Activated CD4-positive, alpha-beta T cell treated with anti-CD3 and anti-CD28 coated beads, Interleukin-2, amount 10 ng/mL, durations not matched to agents 7 days and 5 days (primary cell): ENCODE data around the gene HOXA3. TPM values are rescaled to one million over a fixed set of nuclear protein-coding genes. Genes with fewer than 3 reads are reported as not detected.

Experiments used
- CTCF ChIA-PET: fragments of 350-600 bp; sonication (Branson Sonifier 250); formaldehyde crosslinking; loops from one replicate; lab custom pipeline; 2021; ENCODE audit warnings: antibody characterized with exemption; lab: Charles Lee
- POLR2A ChIA-PET: fragments of 350-600 bp; sonication (Branson Sonifier 250); formaldehyde crosslinking; loops from one replicate; lab custom pipeline; 2021; ENCODE audit warnings: antibody characterized with exemption; lab: Charles Lee
- DNase-seq: peaks from one replicate; pipeline ENCODE4 v3.0.0-alpha.2; 2020
- H3K27ac Mint-ChIP-seq: one replicate; pipeline ENCODE4 v1.8.0; 2021; ENCODE audit warnings: mild to moderate bottlenecking, moderate library complexity, mixed read lengths
- H3K27me3 Mint-ChIP-seq: one replicate; pipeline ENCODE4 v1.8.0; 2021; ENCODE audit warnings: mixed read lengths
- H3K36me3 Mint-ChIP-seq: one replicate; pipeline ENCODE4 v1.8.0; 2021; ENCODE audit warnings: low read depth, mixed read lengths
- H3K4me1 Mint-ChIP-seq: one replicate; pipeline ENCODE4 v1.8.0; 2021; ENCODE audit warnings: mixed read lengths
- H3K4me3 Mint-ChIP-seq: one replicate; pipeline ENCODE4 v1.8.0; 2021; ENCODE audit warnings: mild to moderate bottlenecking, moderate library complexity, mixed read lengths
- H3K9me3 Mint-ChIP-seq: one replicate; pipeline ENCODE4 v1.8.0; 2021; ENCODE audit warnings: mixed read lengths
- total RNA-seq, 2 experiments: library from RNA; stranded (reverse); gene quantifications; one replicate each; pipeline ENCODE4 v1.2.3, GENCODE V29; 2021

The HOXA3 gene
- total RNA-seq, 2 experiments from 2014 or later = not detected

GRCh38 chr7:27165089-27165995 lies 13.0 kb upstream of the HOXA3 start, which contains the start of gene HOXA9:
HOXA9 (minus strand) TSS chr7:27165537; CDS start chr7:27165457, 80 bp downstream.
- Mint-ChIP-seq H3K36me3 (peaks cover 4% of the 10 kb centered on the region), H3K4me3 (peak within 1 kb of the TSS; percentile 27), H3K27ac (peak within 1 kb of the TSS; percentile 86), H3K9me3 (no peaks in the 10 kb centered on the region), H3K27me3 (peaks cover 76% of the 10 kb centered on the region), H3K4me1 (peaks cover 11% of the 10 kb centered on the region)
- CTCF ChIA-PET = interaction anchor here (1.0 to 1.9 kb wide), 4 partner anchors 13 to 77 kb away, joined by 3 to 6 read pairs (median 4); partner anchors contain the start of gene EVX1
- POLR2A ChIA-PET = no interaction called here
- no peak for DNase-seq

- Mint-ChIP-seq H3K9me3 (no peaks in the 10 kb centered on the region), H3K4me3 (no peak overlapping the region), H3K36me3 (peaks cover 6% of the 10 kb centered on the region), H3K27ac (peak overlapping the region; percentile 36), H3K4me1 (peaks cover 14% of the 10 kb centered on the region), H3K27me3 (peaks cover 80% of the 10 kb centered on the region)
- DNase-seq = no peak
- ChIA-PET POLR2A (no interaction called here), CTCF (interaction anchor here (1.9 kb wide), 1 partner anchor 78 kb away, joined by 6 read pairs; the partner anchor contains the start of gene EVX1)
Observed at GRCh38 chr7:27164367-27165088, 12.1 kb upstream of the HOXA3 start.

- Mint-ChIP-seq H3K27ac (no peak overlapping the region), H3K4me3 (no peak overlapping the region), H3K4me1 (peaks cover 14% of the 10 kb centered on the region), H3K9me3 (no peaks in the 10 kb centered on the region), H3K27me3 (peaks cover 83% of the 10 kb centered on the region), H3K36me3 (peaks cover 6% of the 10 kb centered on the region)
- DNase-seq = no peak
- POLR2A ChIA-PET = no interaction called here
- CTCF ChIA-PET = no interaction called here
Observed at GRCh38 chr7:27164045-27164366, 11.6 kb upstream of the HOXA3 start.

DNA sequence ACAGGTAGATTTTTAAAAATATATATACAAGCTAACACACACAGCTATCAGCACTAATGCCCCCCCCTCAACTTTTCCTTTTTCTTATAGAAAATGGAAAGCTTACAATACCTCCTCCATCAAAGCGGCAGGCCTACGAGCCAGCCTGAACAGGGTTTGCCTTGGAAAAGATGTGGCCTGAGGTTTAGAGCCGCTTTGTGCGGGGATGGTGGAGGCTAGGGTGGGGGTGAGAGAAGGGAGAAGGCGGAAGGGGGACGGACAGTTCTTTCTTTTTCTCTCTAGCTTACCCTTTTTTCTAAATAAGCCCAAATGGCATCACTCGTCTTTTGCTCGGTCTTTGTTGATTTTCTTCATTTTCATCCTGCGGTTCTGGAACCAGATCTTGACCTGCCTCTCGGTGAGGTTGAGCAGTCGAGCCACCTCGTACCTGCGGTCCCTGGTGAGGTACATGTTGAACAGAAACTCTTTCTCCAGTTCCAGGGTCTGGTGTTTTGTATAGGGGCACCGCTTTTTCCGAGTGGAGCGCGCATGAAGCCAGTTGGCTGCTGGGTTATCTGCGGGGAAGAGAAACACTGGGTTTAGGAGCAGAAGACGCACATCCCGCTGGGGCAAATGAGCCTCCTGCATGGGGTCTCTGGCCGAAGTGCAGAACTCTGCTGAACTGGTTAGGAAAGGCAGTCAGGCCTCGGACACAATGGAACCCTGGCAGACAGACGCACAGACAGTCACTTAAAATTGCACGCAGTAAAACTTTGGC lies 11.1 kb upstream of the HOXA3 start:
- H3K36me3 Mint-ChIP-seq = peaks cover 2% of the 10 kb centered on the region
- no peak overlapping the region for H3K4me3 Mint-ChIP-seq
- peaks cover 12% of the 10 kb centered on the region for H3K4me1 Mint-ChIP-seq
- H3K27me3 Mint-ChIP-seq = peaks cover 82% of the 10 kb centered on the region
- no peaks in the 10 kb centered on the region for H3K9me3 Mint-ChIP-seq
- DNase-seq = no peak
- H3K27ac Mint-ChIP-seq = no peak overlapping the region
- CTCF ChIA-PET = interaction anchor here (0.8 to 1.6 kb wide), 3 partner anchors 13 to 214 kb away, joined by 3 to 10 read pairs (median 4); no protein-coding TSS in a partner anchor
- POLR2A ChIA-PET = no interaction called here

- DNase-seq = no peak
- no peak overlapping the region for H3K4me3 Mint-ChIP-seq
- H3K36me3 Mint-ChIP-seq = peaks cover 2% of the 10 kb centered on the region
- POLR2A ChIA-PET = no interaction called here
- CTCF ChIA-PET = interaction anchor here (0.8 to 2.0 kb wide), 8 partner anchors 10 to 214 kb away, joined by 3 to 10 read pairs (median 4); partner anchors contain the start of gene HOXA13
- no peak overlapping the region for H3K27ac Mint-ChIP-seq
- peaks cover 82% of the 10 kb centered on the region for H3K27me3 Mint-ChIP-seq
- peaks cover 12% of the 10 kb centered on the region for H3K4me1 Mint-ChIP-seq
- no peaks in the 10 kb centered on the region for H3K9me3 Mint-ChIP-seq
Observed at GRCh38 chr7:27162561-27163287, 10.3 kb upstream of the HOXA3 start.

GRCh38 chr7:27161721-27162560 lies 9.6 kb upstream of the HOXA3 start:
- Mint-ChIP-seq H3K4me1 (peaks cover 12% of the 10 kb centered on the region), H3K36me3 (peaks cover 2% of the 10 kb centered on the region), H3K27me3 (peaks cover 82% of the 10 kb centered on the region), H3K9me3 (no peaks in the 10 kb centered on the region), H3K4me3 (no peak overlapping the region), H3K27ac (no peak overlapping the region)
- DNase-seq = no peak
- ChIA-PET CTCF (interaction anchor here (1.0 to 2.0 kb wide), 11 partner anchors 10 to 1307 kb away, joined by 3 to 11 read pairs (median 4); partner anchors contain the start of genes HOXA13 and HOXA3), POLR2A (no interaction called here)

GRCh38 chr7:27161214-27161720 lies 8.9 kb upstream of the HOXA3 start:
- DNase-seq = no peak
- no peaks in the 10 kb centered on the region for H3K9me3 Mint-ChIP-seq
- H3K4me1 Mint-ChIP-seq = peaks cover 12% of the 10 kb centered on the region
- ChIA-PET CTCF (interaction anchor here (0.6 to 2.0 kb wide), 32 partner anchors 10 to 1306 kb away, joined by 3 to 15 read pairs (median 4); partner anchors contain the start of genes HOXA1, HOXA13 and HOXA3), POLR2A (no interaction called here)
- peaks cover 2% of the 10 kb centered on the region for H3K36me3 Mint-ChIP-seq
- H3K27ac Mint-ChIP-seq = no peak overlapping the region
- H3K27me3 Mint-ChIP-seq = peaks cover 82% of the 10 kb centered on the region
- H3K4me3 Mint-ChIP-seq = peak overlapping the region; percentile 51

DNA sequence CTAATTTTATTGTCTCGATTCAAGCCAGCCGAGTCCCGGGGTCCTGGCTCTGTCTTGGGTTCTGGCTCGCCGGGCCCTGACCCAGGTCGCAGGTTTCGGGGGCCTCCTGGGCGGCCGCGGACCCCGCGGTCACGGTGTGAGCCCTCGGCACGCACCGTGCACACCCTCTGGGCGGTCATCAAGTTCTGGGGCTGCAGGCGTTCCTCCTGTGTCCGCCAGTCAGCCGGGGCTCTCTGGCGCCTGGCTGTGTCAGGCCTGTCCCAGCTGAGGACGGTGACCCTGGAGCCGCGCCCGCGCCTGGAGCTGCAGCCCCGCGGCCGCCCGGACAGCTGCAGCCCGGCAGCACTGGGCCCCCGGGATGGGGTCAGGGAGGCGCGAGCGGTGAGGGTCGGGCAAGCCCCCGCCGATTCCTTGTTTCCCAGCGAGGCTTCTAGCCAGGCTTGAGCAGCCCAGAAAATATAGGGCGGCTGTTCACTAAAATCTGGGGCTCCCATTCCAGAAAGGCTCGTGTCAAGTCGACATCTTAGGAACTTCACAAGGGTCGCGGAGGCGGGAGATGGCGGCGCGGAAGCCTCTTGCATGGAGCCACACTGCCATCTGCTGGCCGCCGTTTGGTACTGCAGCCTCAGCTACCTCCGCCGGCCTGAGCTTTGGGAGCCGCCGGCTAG lies 8.3 kb upstream of the HOXA3 start:
- ChIA-PET CTCF (interaction anchor here (0.6 to 2.0 kb wide), 33 partner anchors 9 to 1306 kb away, joined by 3 to 15 read pairs (median 4); partner anchors contain the start of genes HOXA1, HOXA13 and HOXA3), POLR2A (no interaction called here)
- peaks cover 2% of the 10 kb centered on the region for H3K36me3 Mint-ChIP-seq
- H3K9me3 Mint-ChIP-seq = no peaks in the 10 kb centered on the region
- H3K27me3 Mint-ChIP-seq = peaks cover 82% of the 10 kb centered on the region
- peak overlapping the region; percentile 58 for H3K4me3 Mint-ChIP-seq
- H3K4me1 Mint-ChIP-seq = peaks cover 9% of the 10 kb centered on the region
- peak; percentile 76 for DNase-seq
- no peak overlapping the region for H3K27ac Mint-ChIP-seq

DNA sequence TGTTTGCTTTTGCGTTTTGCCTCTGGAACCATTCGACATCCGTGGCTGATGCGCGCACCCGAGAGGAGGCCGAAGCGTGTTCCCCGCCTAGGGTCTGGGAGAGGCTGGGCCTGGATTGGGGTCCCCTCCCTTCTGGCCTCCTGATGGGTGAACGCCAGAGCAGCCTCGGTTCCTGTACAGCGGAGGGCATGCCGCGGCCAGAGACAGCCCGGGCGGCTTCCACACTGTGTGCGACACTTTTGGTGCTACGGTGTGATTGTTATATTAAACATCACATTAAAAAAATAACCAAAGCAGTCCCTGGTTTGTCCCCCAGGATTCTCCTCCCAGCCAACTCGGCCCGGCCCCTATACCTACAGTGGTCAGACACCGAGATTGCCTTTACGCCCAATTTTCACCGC lies 7.8 kb upstream of the HOXA3 start:
- peak overlapping the region; percentile 58 for H3K4me3 Mint-ChIP-seq
- H3K4me1 Mint-ChIP-seq = peaks cover 7% of the 10 kb centered on the region
- no peak overlapping the region for H3K27ac Mint-ChIP-seq
- H3K27me3 Mint-ChIP-seq = peaks cover 84% of the 10 kb centered on the region
- H3K36me3 Mint-ChIP-seq = peaks cover 3% of the 10 kb centered on the region
- no peaks in the 10 kb centered on the region for H3K9me3 Mint-ChIP-seq
- no peak for DNase-seq
- ChIA-PET CTCF (interaction anchor here (0.7 to 1.9 kb wide), 14 partner anchors 8 to 478 kb away, joined by 3 to 15 read pairs (median 4); partner anchors contain the start of genes EVX1, HOXA1, HOXA13 and HOXA3), POLR2A (no interaction called here)

GRCh38 chr7:27159266-27160144 lies 7.1 kb upstream of the HOXA3 start:
- H3K4me1 Mint-ChIP-seq = peaks cover 11% of the 10 kb centered on the region
- H3K36me3 Mint-ChIP-seq = peaks cover 3% of the 10 kb centered on the region
- peak overlapping the region; percentile 41 for H3K4me3 Mint-ChIP-seq
- no peak for DNase-seq
- H3K27me3 Mint-ChIP-seq = peaks cover 86% of the 10 kb centered on the region
- H3K27ac Mint-ChIP-seq = no peak overlapping the region
- H3K9me3 Mint-ChIP-seq = no peaks in the 10 kb centered on the region
- ChIA-PET POLR2A (no interaction called here), CTCF (interaction anchor here (0.6 to 1.4 kb wide), 5 partner anchors 20 to 1278 kb away, joined by 3 to 5 read pairs (median 3); partner anchors contain the start of gene EVX1)
